Vagina (tissue), 2 donors: ENCODE data around the gene UCN.

Experiments
- CTCF ChIP-seq, 3 experiments: fragments of 450-650 bp in 2 of 3; fragments of 200-600 bp in 1 of 3; sonication (generic) in 1 of 3; IDR thresholded peaks; one replicate each; pipeline ENCODE4 v1.5.1; 2017 to 2019; ENCODE audit warnings: antibody characterized with exemption in 3 of 3, mild to moderate bottlenecking in 2 of 3, moderate library complexity in 2 of 3
- POLR2AphosphoS5 ChIP-seq, 2 donors: sonication (generic); formaldehyde crosslinking; IDR thresholded peaks; one replicate each; pipeline ENCODE4 v1.9.0; 2017; ENCODE audit warnings: antibody characterized with exemption in 2 of 2, mild to moderate bottlenecking in 2 of 2, low read depth in 1 of 2; ENCODE audit not compliant: insufficient read depth in 1 of 2

- TF ChIP-seq CTCF (IDR thresholded peaks at IDR 0.05) (no peak), POLR2AphosphoS5 (IDR thresholded peaks at IDR 0.05; ENCODE audit: insufficient read depth in 1 of 2, low read depth in 1 of 2) (no peak)
Measured at GRCh38 chr2:27265536-27265870, 42.7 kb downstream of the UCN start.
